Colonic mucosa (tissue), 4 donors: ENCODE results near the gene MALAT1. TPM values are rescaled to one million over a fixed set of nuclear protein-coding genes. Genes with fewer than 3 reads are reported as not detected.
A peak's percentile ranks its signal among the peaks of the same experiment; 100 is the strongest.
"Not testable (repeated sequence)": the region's sequence is repeated elsewhere in the genome, so short reads cannot be mapped to it uniquely, and the experiment has no call there.

Source experiments
- DNase-seq: peaks from one replicate; pipeline ENCODE4 v3.0.0-alpha.2; 2020
- H3K27ac ChIP-seq: fragments of 200-600 bp; one replicate; pipeline ENCODE4 v1.8.0; 2021
- H3K27me3 ChIP-seq: fragments of 200-600 bp; one replicate; pipeline ENCODE4 v1.8.0; 2021
- H3K36me3 ChIP-seq: fragments of 200-600 bp; one replicate; pipeline ENCODE4 v1.8.0; 2021
- H3K4me1 ChIP-seq: fragments of 200-600 bp; one replicate; pipeline ENCODE4 v1.8.0; 2021; ENCODE audit warnings: mild to moderate bottlenecking
- H3K4me3 ChIP-seq: fragments of 200-600 bp; one replicate; pipeline ENCODE4 v1.8.0; 2021
- H3K9ac ChIP-seq, 2 donors: one replicate each; pipeline ENCODE4 v1.7.0; 2013; ENCODE audit warnings: control low read depth in 2 of 2, low read depth in 2 of 2, low read length in 2 of 2
- H3K9me3 ChIP-seq: fragments of 200-600 bp; one replicate; pipeline ENCODE4 v1.8.0; 2021
- CTCF ChIP-seq: fragments of 200-600 bp; IDR thresholded peaks from one replicate; pipeline ENCODE4 v1.8.0; 2022; ENCODE audit warnings: antibody characterized with exemption, mild to moderate bottlenecking
- intact Hi-C: fragments of 100-400 bp; cut with DNase I; formaldehyde crosslinking; loops from one replicate; pipeline ENCODE4 v1.14.1; 2022
- total RNA-seq, 2 donors: library from RNA; stranded (reverse); fragmentation: NEBNext Ultra II Directional in 1 of 2; extraction: Animal tissue kit (Norgen Biotek cat#: 25700) in 1 of 2; gene quantifications; one replicate each; pipeline ENCODE4 v1.2.1, GENCODE V29; 2021
- donor health status: healthy.
- donor health status: DM: no; HTN: no; CAD: no.
- donor health status: DM: no; HTN: no; CAD: no.

Gene MALAT1
- 1,000 to 10,000 TPM; 4,716 to 6,071 TPM for total RNA-seq

- Histone ChIP-seq H3K9ac (peak within 1 kb of the TSS; percentile 99 to 100), H3K4me1 (no peaks in the 10 kb centered on the region), H3K27ac (peak within 1 kb of the TSS; percentile 99), H3K27me3 (no peaks in the 10 kb centered on the region), H3K4me3 (peak within 1 kb of the TSS; percentile 66), H3K9me3 (no peaks in the 10 kb centered on the region), H3K36me3 (no peaks in the 10 kb centered on the region)
- peak; percentile 97 for DNase-seq
- intact Hi-C loops, result no loop called here
- no peak for TF ChIP-seq CTCF
Measured at GRCh38 chr11:65498977-65499712, at the start of gene MALAT1. Gene MALAT1 (plus strand): TSS chr11:65499045.

- DNase-seq, H3K9me3 ChIP-seq, H3K4me1 ChIP-seq, intact Hi-C loops, H3K27me3 ChIP-seq, H3K4me3 ChIP-seq, H3K27ac ChIP-seq, H3K9ac ChIP-seq, H3K36me3 ChIP-seq: not testable (repeated sequence)
Measured at GRCh38 chr11:65451301-65451700, 47.5 kb upstream of the MALAT1 start.

GRCh38 chr11:65452259-65452658 lies 46.6 kb upstream of the MALAT1 start:
- H3K36me3 ChIP-seq, H3K27ac ChIP-seq, H3K9me3 ChIP-seq, H3K27me3 ChIP-seq, H3K4me3 ChIP-seq, H3K9ac ChIP-seq, H3K4me1 ChIP-seq, intact Hi-C loops, DNase-seq: not testable (repeated sequence)

DNA sequence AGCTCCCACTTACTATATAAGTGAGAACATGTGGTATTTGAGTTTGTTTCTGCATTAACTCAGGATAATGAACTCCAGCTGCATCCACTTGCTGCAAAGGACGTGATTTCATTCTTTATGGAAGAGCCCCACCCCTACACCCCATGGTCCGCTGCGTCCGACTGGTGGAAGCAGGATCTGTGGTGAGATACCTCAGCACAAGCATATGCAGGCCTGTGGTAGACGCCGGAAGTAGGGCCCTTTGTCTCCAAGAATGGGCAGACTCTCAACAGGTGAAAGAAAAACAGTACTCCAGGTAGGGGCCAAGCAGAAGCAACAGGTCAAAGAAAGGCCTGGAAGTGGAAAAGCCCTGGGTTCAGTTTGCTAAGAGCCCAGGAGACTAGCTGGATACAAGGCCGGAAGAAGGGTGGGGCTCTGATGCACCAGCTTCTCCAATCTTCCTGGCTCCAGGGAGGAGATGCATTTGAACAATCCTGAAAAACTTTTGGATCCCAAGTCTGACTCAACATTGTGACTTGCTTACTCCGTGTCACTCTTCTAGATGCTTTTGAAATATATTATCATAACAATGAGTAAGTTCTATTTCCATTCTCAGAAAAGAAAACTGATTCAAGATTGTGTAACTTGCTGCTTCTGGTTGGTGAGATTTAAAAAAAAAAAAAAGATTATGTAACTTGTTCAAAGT lies 45.9 kb upstream of the MALAT1 start:
- Histone ChIP-seq H3K9ac (no peak overlapping the region), H3K36me3 (no peaks in the 10 kb centered on the region), H3K9me3 (no peaks in the 10 kb centered on the region), H3K4me3 (no peak overlapping the region), H3K4me1 (no peaks in the 10 kb centered on the region), H3K27me3 (no peaks in the 10 kb centered on the region), H3K27ac (no peak overlapping the region)
- no peak for TF ChIP-seq CTCF
- intact Hi-C loops, result no loop called here
- DNase-seq, result no peak

- no peak for TF ChIP-seq CTCF
- no peak for DNase-seq
- intact Hi-C loops, result no loop called here
Measured at GRCh38 chr11:65454311-65454695, 44.5 kb upstream of the MALAT1 start.

DNA sequence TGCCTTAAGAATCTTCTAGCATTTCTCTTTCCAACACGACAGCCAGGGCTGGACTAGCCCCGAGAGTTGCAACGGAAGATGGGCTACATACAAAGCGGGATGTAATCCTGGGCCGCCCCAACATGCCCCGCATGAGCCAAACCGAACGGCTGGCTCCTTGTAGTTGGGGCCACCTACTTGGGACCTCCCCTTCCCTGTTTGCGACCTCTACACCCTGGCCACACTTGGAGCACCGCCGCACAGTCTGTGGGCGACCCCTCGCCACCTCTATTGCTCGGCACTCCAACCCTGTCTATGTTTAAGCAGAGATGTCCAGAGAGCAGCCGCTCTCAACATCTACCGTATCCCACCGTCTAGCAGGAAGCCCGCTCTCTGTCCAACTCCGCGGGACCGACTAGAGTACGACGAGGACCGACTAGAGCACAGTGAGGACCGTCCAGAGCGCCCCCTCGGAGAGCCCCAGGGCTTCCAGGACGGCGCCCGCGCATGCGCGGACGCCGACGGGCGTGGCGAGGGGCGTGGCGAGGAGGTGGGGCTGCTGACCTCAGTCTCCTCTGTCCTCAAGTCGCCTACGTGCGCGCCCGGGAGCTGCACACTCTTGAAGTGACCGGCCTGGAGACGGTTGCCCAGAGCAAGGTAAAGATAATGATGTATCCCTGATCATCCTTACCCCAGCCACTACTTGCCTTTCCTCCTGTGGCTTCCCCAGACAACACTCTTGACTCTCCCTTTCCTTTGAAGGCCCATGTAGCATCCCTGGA lies 44.0 kb upstream of the MALAT1 start:
- Histone ChIP-seq H3K9ac (peak overlapping the region; percentile 64 to 84), H3K27ac (peak overlapping the region; percentile 74)

More at GRCh38 chr11:65454311-65454695, 44.5 kb upstream of the MALAT1 start:
- peak overlapping the region; percentile 64 to 84 for H3K9ac ChIP-seq
- H3K27me3 ChIP-seq, result no peaks in the 10 kb centered on the region
- peak overlapping the region; percentile 50 for H3K4me3 ChIP-seq
- no peaks in the 10 kb centered on the region for H3K36me3 ChIP-seq
- no peaks in the 10 kb centered on the region for H3K4me1 ChIP-seq
- H3K9me3 ChIP-seq, result no peaks in the 10 kb centered on the region
- peak overlapping the region; percentile 74 for H3K27ac ChIP-seq

More for the DNA sequence above, 44.0 kb upstream of the MALAT1 start:
- H3K4me3 ChIP-seq, result peak overlapping the region; percentile 50
- H3K9me3 ChIP-seq, result no peaks in the 10 kb centered on the region
- intact Hi-C loops, result no loop called here
- TF ChIP-seq CTCF, result no peak
- no peaks in the 10 kb centered on the region for H3K27me3 ChIP-seq
- no peaks in the 10 kb centered on the region for H3K36me3 ChIP-seq
- H3K4me1 ChIP-seq, result no peaks in the 10 kb centered on the region
- DNase-seq, result peak; percentile 95
